ENCODE measurements around the gene MYH7B. TPM values are rescaled to one million over a fixed set of nuclear protein-coding genes. Genes with fewer than 3 reads are reported as not detected.

Gene MYH7B
- polyA plus RNA-seq, 2 donors = 0.11 to 0.69 TPM

DNA sequence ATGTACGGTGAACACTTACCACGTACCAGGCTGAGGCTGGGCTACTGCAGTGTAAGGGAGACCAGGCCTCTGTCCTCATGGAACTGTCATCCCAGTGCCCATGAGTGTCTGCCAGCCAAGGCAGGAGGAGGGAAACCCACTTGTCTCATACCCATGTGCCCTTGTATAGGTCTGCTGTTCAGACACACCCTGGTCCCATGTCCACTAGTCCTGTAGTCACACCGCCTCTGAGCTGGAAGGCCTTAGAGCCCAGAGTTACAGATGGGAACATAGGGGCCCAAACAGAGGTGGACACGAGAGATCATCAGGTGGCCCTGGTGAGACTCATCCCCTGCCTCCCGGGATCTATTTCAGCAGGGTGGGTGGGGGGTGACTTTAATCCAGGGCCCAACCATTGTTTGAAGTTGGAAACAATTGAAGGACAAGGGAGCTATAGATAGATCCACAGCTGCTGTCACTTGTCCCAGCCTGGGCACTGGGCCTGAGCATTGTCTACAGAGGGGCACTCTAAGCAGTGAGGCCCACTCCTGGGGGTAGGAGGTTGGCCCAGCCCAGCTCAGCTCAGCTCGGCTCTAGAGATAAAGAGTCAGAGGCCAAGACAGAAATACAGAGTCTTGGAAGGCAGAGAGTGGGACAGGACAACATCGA, 14.6 kb downstream of the MYH7B start:
- Histone ChIP-seq H3K4me1 (ENCODE audit: control insufficient read depth in 2 of 2, insufficient read depth in 2 of 2, low read length in 1 of 2) (peaks cover 0 to 4% of the 10 kb centered on the region in 2 donors), H3K4me3 (ENCODE audit: low read depth in 1 of 2, low read length in 2 of 2) (no peak overlapping the region), H3K36me3 (ENCODE audit: control insufficient read depth in 2 of 2, insufficient read depth in 2 of 2, low read length in 1 of 2) (no peaks in the 10 kb centered on the region), H3K27me3 (ENCODE audit: control insufficient read depth in 1 of 2, insufficient read depth in 2 of 2, low read length in 2 of 2) (no peaks in the 10 kb centered on the region), H3K27ac (ENCODE audit: low read depth in 2 of 2, low read length in 1 of 2) (no peak overlapping the region), H3K9me3 (ENCODE audit: control insufficient read depth in 2 of 2, insufficient read depth in 1 of 2, low read depth in 1 of 2, low read length in 1 of 2) (no peaks in the 10 kb centered on the region)
- WGBS, 2 donors = 92% methylated on average over 7 of the region's 7 CpGs

DNA sequence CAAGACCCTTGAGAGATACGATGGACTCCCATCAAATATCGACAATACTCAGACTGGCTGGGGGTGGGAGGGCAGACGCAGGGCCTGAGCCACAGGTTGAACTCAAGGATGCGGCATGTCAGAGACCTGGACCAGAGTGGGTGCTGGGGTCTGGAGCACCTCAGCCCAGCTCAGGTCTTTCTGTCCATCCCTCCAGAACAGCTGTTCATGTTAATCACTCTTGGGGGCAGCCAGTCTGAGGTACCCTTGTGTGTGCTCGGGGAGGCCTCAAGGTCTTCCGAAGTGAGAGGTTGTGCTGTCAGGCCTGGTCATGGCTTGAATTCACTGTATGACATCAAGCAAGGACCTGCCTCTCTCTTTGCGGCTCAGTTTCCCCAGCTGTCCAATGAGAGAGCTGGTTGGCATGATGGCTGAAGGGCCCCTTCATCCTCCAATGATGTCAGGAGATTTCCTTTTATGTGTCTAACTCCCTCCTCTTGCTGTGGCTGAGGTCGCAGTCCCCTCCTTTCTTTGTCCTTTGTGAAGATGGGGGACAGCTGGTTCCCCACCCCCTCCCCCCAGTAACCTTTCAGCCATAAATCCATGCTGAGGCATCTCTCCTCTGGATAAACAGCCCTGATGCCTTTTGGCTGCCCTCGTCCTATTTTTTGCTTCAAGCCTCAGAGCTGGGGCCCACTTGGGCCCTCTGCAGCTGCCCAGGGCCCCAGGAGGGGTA, 15.3 kb downstream of the MYH7B start:
- Histone ChIP-seq H3K27ac (ENCODE audit: low read depth in 2 of 2, low read length in 1 of 2) (no peak overlapping the region), H3K9me3 (ENCODE audit: control insufficient read depth in 2 of 2, insufficient read depth in 1 of 2, low read depth in 1 of 2, low read length in 1 of 2) (no peaks in the 10 kb centered on the region), H3K36me3 (ENCODE audit: control insufficient read depth in 2 of 2, insufficient read depth in 2 of 2, low read length in 1 of 2) (no peaks in the 10 kb centered on the region), H3K4me3 (ENCODE audit: low read depth in 1 of 2, low read length in 2 of 2) (no peak overlapping the region), H3K27me3 (ENCODE audit: control insufficient read depth in 1 of 2, insufficient read depth in 2 of 2, low read length in 2 of 2) (no peaks in the 10 kb centered on the region), H3K4me1 (ENCODE audit: control insufficient read depth in 2 of 2, insufficient read depth in 2 of 2, low read length in 1 of 2) (peaks cover 0 to 4% of the 10 kb centered on the region in 2 donors)
- WGBS, 2 donors = 94% methylated on average over 9 of the region's 9 CpGs

DNA sequence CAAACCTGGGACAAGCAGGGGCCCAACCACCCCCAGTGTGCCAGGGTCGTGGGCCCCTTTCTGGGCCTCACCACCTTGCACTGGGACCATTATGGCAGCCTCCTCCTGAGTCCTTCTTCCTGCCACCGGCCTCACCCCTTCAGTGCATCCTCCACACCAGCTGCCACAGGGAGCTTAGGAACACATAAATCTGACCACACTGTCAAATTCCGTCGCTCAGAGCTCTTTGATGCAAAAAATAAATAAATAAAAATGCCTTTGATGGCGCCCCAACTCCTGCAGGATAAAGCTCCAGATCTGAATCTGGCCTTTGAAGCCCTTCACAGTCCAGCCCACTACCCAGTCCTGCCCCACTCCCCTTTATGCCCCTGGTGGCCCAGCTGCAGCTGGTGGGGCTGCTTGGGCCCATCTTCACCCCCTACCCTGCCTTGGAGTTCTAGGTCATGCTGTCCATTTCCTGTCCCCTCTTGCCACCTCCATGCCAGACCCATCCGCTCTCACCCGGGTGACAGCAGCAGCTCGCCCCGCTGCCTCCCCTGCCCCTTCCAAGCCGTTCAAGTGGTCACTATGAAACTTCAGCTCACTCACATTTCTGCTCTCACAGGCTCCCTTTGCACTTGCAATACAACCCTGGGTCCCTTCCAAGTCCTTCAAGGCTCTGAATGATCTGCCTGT, 16.0 kb downstream of the MYH7B start:
- Histone ChIP-seq H3K36me3 (ENCODE audit: control insufficient read depth in 2 of 2, insufficient read depth in 2 of 2, low read length in 1 of 2) (no peaks in the 10 kb centered on the region), H3K4me3 (ENCODE audit: low read depth in 1 of 2, low read length in 2 of 2) (no peak overlapping the region), H3K27me3 (ENCODE audit: control insufficient read depth in 1 of 2, insufficient read depth in 2 of 2, low read length in 2 of 2) (no peaks in the 10 kb centered on the region), H3K27ac (ENCODE audit: low read depth in 2 of 2, low read length in 1 of 2) (no peak overlapping the region), H3K4me1 (ENCODE audit: control insufficient read depth in 2 of 2, insufficient read depth in 2 of 2, low read length in 1 of 2) (peaks cover 0 to 4% of the 10 kb centered on the region in 2 donors), H3K9me3 (ENCODE audit: control insufficient read depth in 2 of 2, insufficient read depth in 1 of 2, low read depth in 1 of 2, low read length in 1 of 2) (no peaks in the 10 kb centered on the region)
- WGBS, 2 donors = 82 to 85% methylated on average over 10 of the region's 10 CpGs

DNA sequence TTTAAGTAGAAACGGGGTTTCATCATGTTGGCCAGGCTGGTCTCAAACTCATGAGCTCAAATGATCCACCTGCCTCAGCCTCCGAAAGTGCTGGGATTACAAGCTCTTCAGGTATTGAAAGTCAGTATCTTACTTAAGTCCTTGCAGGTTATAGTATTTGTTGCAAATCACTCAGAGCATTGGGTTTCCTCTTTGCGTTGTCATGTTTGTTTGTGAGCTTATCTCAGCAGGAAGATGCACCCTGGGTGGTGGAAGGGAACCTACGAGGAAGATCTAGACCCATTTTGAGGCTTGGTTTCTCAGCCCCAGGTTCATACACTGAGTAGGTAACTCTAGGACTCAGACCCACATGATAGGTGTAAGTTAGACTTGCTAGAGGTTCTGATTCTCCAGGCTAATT, 18.6 kb downstream of the MYH7B start:
- no peaks in the 10 kb centered on the region for H3K9me3 ChIP-seq (ENCODE audit: control insufficient read depth in 2 of 2, insufficient read depth in 1 of 2, low read depth in 1 of 2, low read length in 1 of 2)
- H3K4me3 ChIP-seq (ENCODE audit: low read depth in 1 of 2, low read length in 2 of 2) = no peak overlapping the region
- H3K27ac ChIP-seq (ENCODE audit: low read depth in 2 of 2, low read length in 1 of 2) = no peak overlapping the region
- H3K27me3 ChIP-seq (ENCODE audit: control insufficient read depth in 1 of 2, insufficient read depth in 2 of 2, low read length in 2 of 2) = no peaks in the 10 kb centered on the region
- 79 to 82% methylated on average over 4 of the region's 4 CpGs for WGBS, 2 donors
- no peaks in the 10 kb centered on the region for H3K4me1 ChIP-seq (ENCODE audit: control insufficient read depth in 2 of 2, insufficient read depth in 2 of 2, low read length in 1 of 2)
- no peaks in the 10 kb centered on the region for H3K36me3 ChIP-seq (ENCODE audit: control insufficient read depth in 2 of 2, insufficient read depth in 2 of 2, low read length in 1 of 2)

DNA sequence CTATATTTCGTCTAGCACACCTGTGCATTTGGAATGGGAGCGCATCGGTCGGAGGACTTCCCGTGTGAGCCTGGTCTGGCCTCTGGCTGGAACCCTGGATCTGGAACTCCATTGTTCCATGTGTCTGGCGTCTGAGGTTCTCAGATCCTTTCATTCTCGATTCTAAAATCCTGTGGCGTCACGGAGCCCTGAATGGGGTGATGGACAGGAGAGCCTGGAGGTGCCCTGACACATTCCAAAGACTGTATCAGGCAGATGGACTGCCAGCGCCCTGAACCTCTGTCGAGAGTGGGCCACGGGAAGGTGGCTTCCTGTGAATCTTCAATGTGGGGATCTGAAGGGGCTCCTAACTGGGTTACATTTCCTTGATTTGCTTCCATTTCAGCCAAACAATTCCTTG, 20.6 kb downstream of the MYH7B start:
- no peak overlapping the region for H3K27ac ChIP-seq (ENCODE audit: low read depth in 2 of 2, low read length in 1 of 2)
- H3K4me3 ChIP-seq (ENCODE audit: low read depth in 1 of 2, low read length in 2 of 2) = no peak overlapping the region
- 82 to 83% methylated on average over 12 of the region's 12 CpGs for whole genome bisulfite sequencing, 2 donors
- H3K27me3 ChIP-seq (ENCODE audit: control insufficient read depth in 1 of 2, insufficient read depth in 2 of 2, low read length in 2 of 2) = no peaks in the 10 kb centered on the region
- H3K36me3 ChIP-seq (ENCODE audit: control insufficient read depth in 2 of 2, insufficient read depth in 2 of 2, low read length in 1 of 2) = no peaks in the 10 kb centered on the region
- H3K4me1 ChIP-seq (ENCODE audit: control insufficient read depth in 2 of 2, insufficient read depth in 2 of 2, low read length in 1 of 2) = no peaks in the 10 kb centered on the region
- no peaks in the 10 kb centered on the region for H3K9me3 ChIP-seq (ENCODE audit: control insufficient read depth in 2 of 2, insufficient read depth in 1 of 2, low read depth in 1 of 2, low read length in 1 of 2)

DNA sequence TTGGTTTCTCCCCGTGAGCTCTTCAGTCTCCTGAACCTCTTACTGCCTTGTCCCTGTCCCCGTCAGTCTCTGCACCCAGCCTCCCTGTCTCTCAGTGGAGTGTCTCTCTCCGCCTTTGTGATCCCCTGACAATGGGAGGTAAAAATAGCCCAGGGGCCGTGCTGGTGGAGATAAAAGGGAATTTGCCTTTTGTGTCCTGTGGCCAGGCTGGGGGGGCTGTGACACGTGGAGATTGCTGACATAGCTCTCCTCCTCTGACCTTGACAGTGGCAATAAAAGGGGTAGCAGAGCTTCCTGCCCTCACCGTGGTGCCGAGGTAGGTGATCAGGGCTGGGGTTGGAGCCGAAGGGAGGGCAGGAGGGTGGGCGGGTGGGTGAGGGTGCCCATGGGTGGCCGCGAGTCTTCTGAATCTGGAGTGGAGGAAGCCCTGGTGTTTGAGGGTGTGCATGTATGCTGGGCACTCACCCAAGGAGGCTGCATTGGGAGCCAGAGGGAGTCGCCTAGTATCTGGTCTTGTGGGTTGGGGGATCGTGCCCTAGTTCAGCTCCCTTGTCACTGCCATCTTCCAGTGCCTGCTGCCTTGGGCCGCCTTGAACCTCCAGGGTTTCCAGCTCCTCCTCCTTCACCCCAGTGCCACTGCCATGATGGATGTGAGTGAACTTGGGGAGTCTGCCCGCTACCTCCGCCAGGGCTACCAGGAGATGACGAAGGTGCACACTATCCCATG, 21.9 kb downstream of the MYH7B start:
- Histone ChIP-seq H3K27me3 (ENCODE audit: control insufficient read depth in 1 of 2, insufficient read depth in 2 of 2, low read length in 2 of 2) (no peaks in the 10 kb centered on the region), H3K4me1 (ENCODE audit: control insufficient read depth in 2 of 2, insufficient read depth in 2 of 2, low read length in 1 of 2) (no peaks in the 10 kb centered on the region), H3K36me3 (ENCODE audit: control insufficient read depth in 2 of 2, insufficient read depth in 2 of 2, low read length in 1 of 2) (no peaks in the 10 kb centered on the region), H3K9me3 (ENCODE audit: control insufficient read depth in 2 of 2, insufficient read depth in 1 of 2, low read depth in 1 of 2, low read length in 1 of 2) (no peaks in the 10 kb centered on the region), H3K4me3 (ENCODE audit: low read depth in 1 of 2, low read length in 2 of 2) (no peak overlapping the region), H3K27ac (ENCODE audit: low read depth in 2 of 2, low read length in 1 of 2) (no peak overlapping the region)
- 54 to 60% methylated on average over 17 of the region's 17 CpGs for WGBS, 2 donors

DNA sequence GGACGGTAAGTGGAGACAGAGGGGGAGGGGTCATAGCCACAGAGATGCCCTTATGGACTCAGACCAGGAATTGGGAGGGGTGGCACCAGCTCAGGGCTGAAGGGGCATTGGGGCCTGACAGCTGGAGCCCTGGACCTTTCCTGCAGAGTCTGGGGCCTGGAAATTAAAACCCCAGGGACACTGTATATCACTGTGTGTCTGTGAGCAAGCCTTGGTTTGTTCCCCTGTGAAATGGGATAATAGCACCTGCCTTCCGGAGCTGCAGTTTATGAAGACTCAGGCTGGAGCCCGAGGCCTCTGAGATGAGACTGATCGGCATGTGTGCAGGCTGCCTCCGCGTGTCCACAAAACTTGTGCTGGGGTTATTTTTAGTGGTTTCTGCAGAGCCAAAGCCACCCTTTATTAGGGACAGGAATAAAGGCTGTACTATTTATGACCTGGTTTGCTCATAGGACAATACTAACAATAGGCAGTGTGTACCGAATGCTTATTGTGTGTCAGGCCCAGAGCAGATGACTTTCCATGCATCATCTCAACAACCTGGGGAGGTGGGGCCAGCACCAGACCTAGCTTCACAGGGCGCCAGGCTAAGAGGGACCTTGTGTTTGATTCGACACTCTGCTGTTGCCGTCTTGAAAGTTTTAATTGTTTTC, 22.6 kb downstream of the MYH7B start:
- WGBS, 2 donors = 76 to 82% methylated on average over 10 of the region's 10 CpGs
- Histone ChIP-seq H3K27me3 (ENCODE audit: control insufficient read depth in 1 of 2, insufficient read depth in 2 of 2, low read length in 2 of 2) (no peaks in the 10 kb centered on the region), H3K36me3 (ENCODE audit: control insufficient read depth in 2 of 2, insufficient read depth in 2 of 2, low read length in 1 of 2) (no peaks in the 10 kb centered on the region), H3K4me3 (ENCODE audit: low read depth in 1 of 2, low read length in 2 of 2) (no peak overlapping the region), H3K9me3 (ENCODE audit: control insufficient read depth in 2 of 2, insufficient read depth in 1 of 2, low read depth in 1 of 2, low read length in 1 of 2) (no peaks in the 10 kb centered on the region), H3K27ac (ENCODE audit: low read depth in 2 of 2, low read length in 1 of 2) (no peak overlapping the region), H3K4me1 (ENCODE audit: control insufficient read depth in 2 of 2, insufficient read depth in 2 of 2, low read length in 1 of 2) (no peaks in the 10 kb centered on the region)

DNA sequence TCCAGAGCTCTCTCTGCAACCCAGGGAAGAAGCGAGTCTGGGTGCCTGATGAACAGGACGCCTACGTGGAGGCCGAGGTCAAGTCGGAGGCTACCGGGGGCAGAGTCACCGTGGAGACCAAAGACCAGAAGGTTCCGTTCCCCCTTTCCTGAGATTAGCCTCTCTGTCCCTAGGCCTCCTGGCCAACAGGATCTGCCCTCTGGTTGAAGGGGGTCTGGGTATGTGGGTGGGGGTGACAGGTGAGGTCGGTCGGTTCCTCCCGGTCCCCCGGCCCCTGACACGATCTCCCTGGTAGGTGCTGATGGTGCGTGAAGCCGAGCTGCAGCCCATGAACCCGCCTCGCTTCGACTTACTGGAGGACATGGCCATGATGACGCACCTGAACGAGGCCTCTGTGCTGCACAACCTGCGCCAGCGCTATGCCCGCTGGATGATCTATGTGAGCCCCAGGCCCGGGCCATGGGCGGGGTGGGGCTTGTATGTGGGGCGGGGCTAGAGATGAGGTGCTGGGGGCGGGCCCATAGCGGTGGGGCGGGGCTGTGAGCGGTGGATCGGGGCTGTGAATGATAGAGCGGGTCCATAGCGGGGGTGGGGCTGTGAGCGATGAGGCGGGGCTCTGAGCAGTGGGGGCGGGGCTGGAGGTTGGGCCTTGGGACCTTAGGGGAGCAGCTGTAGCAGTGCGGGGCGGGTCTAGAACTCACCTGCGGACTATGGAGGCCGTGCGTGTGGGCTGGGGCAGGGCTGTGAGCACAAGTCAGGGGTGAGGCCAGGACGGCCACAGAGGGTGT, 23.9 kb downstream of the MYH7B start:
- peaks cover 0 to 3% of the 10 kb centered on the region in 2 donors for H3K4me1 ChIP-seq (ENCODE audit: control insufficient read depth in 2 of 2, insufficient read depth in 2 of 2, low read length in 1 of 2)
- no peak overlapping the region for H3K27ac ChIP-seq (ENCODE audit: low read depth in 2 of 2, low read length in 1 of 2)
- no peaks in the 10 kb centered on the region for H3K36me3 ChIP-seq (ENCODE audit: control insufficient read depth in 2 of 2, insufficient read depth in 2 of 2, low read length in 1 of 2)
- 75 to 81% methylated on average over 42 of the region's 42 CpGs for WGBS, 2 donors
- H3K4me3 ChIP-seq (ENCODE audit: low read depth in 1 of 2, low read length in 2 of 2) = no peak overlapping the region
- peaks cover 0 to 4% of the 10 kb centered on the region in 2 donors for H3K27me3 ChIP-seq (ENCODE audit: control insufficient read depth in 1 of 2, insufficient read depth in 2 of 2, low read length in 2 of 2)
- H3K9me3 ChIP-seq (ENCODE audit: control insufficient read depth in 2 of 2, insufficient read depth in 1 of 2, low read depth in 1 of 2, low read length in 1 of 2) = no peaks in the 10 kb centered on the region
